ENCODE measurements around the gene ATP9A. TPM values are rescaled to one million over a fixed set of nuclear protein-coding genes. Genes with fewer than 3 reads are reported as not detected.
"Not testable (repeated sequence)": the region's sequence is repeated elsewhere in the genome, so short reads cannot be mapped to it uniquely, and the experiment has no call there.

ATP9A gene
- total RNA-seq, 2 experiments from 2014 or later: 1.0 to 1.2 TPM

DNA sequence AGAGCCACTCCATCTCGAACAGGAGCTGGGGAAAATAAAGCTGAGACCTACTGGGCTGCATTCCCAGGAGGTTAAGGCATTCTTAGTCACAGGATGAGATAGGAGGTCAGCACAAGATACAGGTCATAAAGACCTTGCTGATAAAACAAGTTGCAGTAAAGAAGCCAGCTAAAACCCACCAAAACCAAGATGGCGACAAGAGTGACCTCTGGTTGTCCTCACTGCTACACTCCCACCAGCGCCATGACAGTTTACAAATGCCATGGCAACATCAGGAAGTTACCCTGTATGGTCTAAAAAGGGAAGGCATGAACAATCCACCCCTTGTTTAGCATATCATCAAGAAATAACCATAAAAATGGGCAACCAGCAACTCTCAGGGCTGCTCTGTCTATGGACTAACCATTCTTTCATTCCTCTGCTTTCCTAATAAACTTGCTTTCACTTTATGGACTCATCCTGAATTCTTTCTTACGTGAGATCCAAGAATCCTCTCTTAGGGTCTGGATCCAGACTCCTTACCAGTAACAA, 10.1 kb upstream of the ATP9A start:
- POLR2A ChIA-PET: not testable (repeated sequence)

DNA sequence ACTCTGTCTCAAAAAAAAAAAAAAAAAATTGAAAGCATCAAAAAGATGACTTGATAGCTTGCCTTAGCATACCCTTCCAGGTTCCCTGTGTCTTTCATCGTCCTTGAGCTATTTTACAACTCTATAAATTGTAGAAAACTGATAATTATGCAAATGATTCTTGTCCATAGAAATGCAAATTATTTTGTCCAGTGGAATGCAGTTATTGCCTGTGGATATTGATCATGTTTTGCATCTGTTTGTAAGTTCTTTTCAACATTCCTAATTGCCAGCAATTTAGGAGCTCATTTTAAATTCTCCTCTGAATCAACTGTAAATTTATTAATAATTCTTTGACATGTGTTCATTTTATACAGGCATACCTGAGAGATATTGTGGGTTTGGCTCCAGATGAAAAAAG, 7.1 kb upstream of the ATP9A start:
- Mint-ChIP-seq H3K36me3 (ENCODE audit: low read depth) (no peaks in the 10 kb centered on the region), H3K4me3 (no peak overlapping the region), H3K9me3 (no peaks in the 10 kb centered on the region), H3K4me1 (no peaks in the 10 kb centered on the region), H3K27ac (no peak overlapping the region), H3K27me3 (peaks cover 5% of the 10 kb centered on the region)
- DNase-seq: no peak
- ChIA-PET POLR2A (no interaction called here), CTCF (interaction anchor here (0.7 to 0.8 kb wide), 2 partner anchors 310 to 541 kb away, joined by 3 read pairs; no protein-coding TSS in a partner anchor)

More for the DNA sequence above, 10.1 kb upstream of the ATP9A start:
- DNase-seq; H3K4me1 Mint-ChIP-seq; CTCF ChIA-PET; H3K4me3 Mint-ChIP-seq; H3K27ac Mint-ChIP-seq; H3K9me3 Mint-ChIP-seq; H3K36me3 Mint-ChIP-seq (ENCODE audit: low read depth): not testable (repeated sequence)
- peaks cover 10% of the 10 kb centered on the region for H3K27me3 Mint-ChIP-seq

DNA sequence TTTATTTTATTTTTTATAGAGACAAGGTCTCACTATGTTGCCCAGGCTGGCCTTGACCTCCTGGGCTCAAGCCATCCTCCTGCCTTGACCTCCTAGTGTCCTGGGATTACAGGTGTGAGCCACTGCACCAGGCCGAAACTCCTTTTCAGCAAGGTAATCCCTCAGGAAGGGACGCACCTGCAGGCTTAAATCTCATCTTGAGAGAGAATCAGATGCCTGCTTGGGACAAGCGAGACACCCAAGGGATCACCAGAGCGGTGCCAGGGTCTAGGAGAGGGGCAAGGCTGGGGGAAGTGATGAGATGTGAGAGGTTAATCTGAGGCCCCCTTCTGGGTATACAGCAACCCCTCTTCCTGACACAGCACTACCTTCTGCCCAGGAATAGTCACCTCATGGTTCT, 4.0 kb upstream of the ATP9A start:
- H3K4me3 Mint-ChIP-seq: no peak overlapping the region
- DNase-seq: no peak
- peaks cover 12% of the 10 kb centered on the region for H3K4me1 Mint-ChIP-seq
- ChIA-PET POLR2A (no interaction called here), CTCF (no interaction called here)
- H3K27me3 Mint-ChIP-seq: peaks cover 25% of the 10 kb centered on the region
- H3K27ac Mint-ChIP-seq: no peak overlapping the region
- peaks cover 7% of the 10 kb centered on the region for H3K36me3 Mint-ChIP-seq (ENCODE audit: low read depth)
- H3K9me3 Mint-ChIP-seq: no peaks in the 10 kb centered on the region

DNA sequence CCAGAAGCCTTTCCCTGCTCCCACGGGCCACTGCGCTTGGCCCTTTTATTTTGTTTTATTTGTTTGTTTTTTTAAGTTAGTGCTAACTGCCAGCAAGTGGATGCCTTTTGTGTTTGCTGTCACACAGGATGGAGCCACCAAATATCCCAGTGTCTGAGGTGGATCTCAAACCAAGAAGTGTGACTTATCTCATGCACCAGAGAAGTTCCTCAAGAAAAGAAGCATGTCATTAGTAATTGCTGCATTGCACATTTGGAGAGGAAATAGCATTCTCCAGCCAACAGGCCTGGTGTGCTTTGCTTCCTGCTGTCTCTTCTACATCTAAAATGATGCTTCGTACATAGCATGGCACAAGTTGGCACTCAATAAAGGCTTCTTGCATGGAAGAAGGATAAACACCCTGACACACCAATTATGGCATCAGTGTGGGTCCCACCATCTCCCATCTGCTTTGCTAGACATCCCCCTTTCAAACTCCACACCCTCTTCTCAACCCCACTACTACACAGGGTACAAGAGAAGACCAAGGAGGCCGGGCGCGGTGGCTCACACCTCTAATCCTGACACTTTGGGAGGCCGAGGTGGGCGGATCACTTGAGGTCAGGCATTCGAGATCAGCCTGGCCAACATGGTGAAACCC, 1.9 kb upstream of the ATP9A start:
- H3K36me3 Mint-ChIP-seq (ENCODE audit: low read depth): peaks cover 7% of the 10 kb centered on the region
- no peak overlapping the region for H3K27ac Mint-ChIP-seq
- no peak overlapping the region for H3K4me3 Mint-ChIP-seq
- H3K27me3 Mint-ChIP-seq: peaks cover 33% of the 10 kb centered on the region
- ChIA-PET POLR2A (interaction anchor here (0.7 kb wide), 1 partner anchor 122 kb away, joined by 3 read pairs; no protein-coding TSS in a partner anchor), CTCF (no interaction called here)
- peaks cover 17% of the 10 kb centered on the region for H3K4me1 Mint-ChIP-seq
- DNase-seq: no peak
- H3K9me3 Mint-ChIP-seq: no peaks in the 10 kb centered on the region

DNA sequence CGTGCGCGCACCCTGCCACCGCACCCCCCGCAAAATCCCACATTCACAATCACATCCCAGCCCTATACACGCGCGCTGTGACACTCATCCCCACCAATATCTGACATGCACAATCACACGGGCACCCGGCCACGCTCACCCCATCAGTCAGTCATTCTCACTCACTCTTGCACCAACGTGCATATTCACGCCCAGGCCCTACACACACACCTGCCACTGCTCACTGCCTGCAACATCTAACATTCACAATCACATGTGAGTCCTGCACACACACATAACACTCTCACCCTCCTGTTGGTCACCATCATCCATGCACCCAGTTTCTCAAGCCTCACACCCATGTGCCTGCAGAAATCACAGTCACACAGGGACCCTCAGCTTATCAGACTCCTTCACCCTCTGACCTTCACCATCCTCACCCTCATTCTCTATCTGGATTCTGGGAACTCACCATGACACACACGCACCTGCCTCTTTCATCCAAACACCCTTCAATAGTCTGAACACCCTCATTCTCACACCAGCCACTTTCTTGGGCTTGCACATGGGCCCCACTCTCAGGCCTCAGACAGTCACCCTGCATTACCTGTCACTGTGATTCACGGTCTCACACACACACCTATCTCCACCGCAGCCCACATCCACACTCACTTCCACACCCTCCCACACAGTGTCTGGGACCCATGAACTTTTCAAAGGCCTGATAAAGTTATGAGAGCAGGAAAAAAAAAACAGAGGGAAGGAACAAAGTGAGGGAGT, 748 bp upstream of the ATP9A start:
- H3K27me3 Mint-ChIP-seq: peaks cover 41% of the 10 kb centered on the region
- H3K36me3 Mint-ChIP-seq (ENCODE audit: low read depth): peaks cover 7% of the 10 kb centered on the region
- H3K4me1 Mint-ChIP-seq: peaks cover 17% of the 10 kb centered on the region
- H3K9me3 Mint-ChIP-seq: no peaks in the 10 kb centered on the region
- CTCF ChIA-PET: no interaction called here
- POLR2A ChIA-PET: interaction anchor here (0.7 kb wide), 1 partner anchor 121 kb away, joined by 3 read pairs; no protein-coding TSS in a partner anchor
- no peak overlapping the region for H3K27ac Mint-ChIP-seq
- DNase-seq: no peak
- peak overlapping the region; percentile 58 for H3K4me3 Mint-ChIP-seq

DNA sequence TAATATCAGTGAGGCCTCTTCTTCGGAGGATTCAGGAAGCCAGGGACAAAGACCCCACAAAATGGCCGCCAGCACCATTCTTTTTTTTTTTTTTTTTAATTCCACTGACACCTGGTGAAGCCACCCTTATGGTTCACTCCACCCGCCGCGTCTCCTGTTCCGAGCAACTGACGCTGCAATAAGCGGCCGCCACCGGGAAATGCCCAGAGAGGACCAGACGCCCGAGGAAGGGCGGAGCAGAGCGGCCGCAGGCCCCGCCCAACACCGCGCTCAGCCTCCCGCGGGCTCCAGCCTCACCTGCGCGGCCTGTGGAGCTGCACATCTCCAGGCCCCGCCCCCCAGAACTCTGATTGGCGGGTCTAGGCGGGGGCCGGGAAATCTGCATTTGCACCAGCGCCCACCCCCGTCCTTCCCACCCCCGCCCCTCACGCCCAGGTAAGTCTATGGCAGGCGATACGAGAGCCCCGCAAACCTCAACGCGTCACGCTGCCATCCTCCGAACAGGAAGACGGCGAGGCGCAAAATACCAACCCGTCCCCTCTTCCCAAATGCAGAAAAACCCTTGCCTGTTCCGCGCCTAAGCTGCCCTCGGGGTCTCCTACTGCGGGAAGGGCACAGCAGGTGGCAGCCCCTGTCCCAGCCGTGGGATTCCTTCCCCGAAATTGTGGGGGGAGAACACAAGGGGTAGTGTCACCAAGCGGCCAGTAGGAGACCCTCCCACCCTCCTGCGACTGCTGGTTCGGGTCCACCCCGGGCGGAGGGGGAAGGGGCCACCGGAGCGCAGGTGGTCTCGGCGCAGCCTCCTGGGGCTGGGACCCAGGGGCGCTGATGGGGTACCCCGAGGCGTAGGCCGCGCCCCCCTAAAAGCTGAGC, 960 bp downstream of the ATP9A start:
- ChIA-PET CTCF (no interaction called here), POLR2A (no interaction called here)
- Mint-ChIP-seq H3K9me3 (no peaks in the 10 kb centered on the region), H3K27ac (no peak overlapping the region), H3K4me3 (peak overlapping the region; percentile 56), H3K27me3 (peaks cover 41% of the 10 kb centered on the region), H3K4me1 (peaks cover 17% of the 10 kb centered on the region), H3K36me3 (ENCODE audit: low read depth) (peaks cover 7% of the 10 kb centered on the region)
- peak; percentile 58 for DNase-seq

DNA sequence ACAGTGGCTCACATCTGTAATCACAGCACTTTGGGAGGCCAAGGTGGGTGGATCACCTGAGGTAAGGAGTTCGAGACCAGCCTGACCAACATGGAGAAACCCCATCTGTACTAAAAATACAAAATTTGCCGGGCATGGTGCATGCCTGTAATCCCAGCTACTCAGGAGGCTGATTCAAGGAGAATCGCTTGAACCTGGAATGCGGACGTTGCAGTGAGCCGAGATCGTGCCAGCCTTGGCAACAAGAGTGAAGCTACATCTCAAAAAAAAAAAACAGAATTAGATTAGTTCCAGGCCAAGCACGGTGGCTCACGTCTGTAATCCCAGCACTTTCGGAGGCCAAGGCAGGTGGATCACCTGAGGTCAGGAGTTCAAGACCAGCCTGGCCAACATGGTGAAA, 2.8 kb downstream of the ATP9A start:
- Mint-ChIP-seq H3K4me1 (peaks cover 17% of the 10 kb centered on the region), H3K27me3 (peaks cover 43% of the 10 kb centered on the region)
- H3K9me3 Mint-ChIP-seq; H3K27ac Mint-ChIP-seq; H3K4me3 Mint-ChIP-seq; H3K36me3 Mint-ChIP-seq (ENCODE audit: low read depth); DNase-seq; POLR2A ChIA-PET: not testable (repeated sequence)
- CTCF ChIA-PET: interaction anchor here (1.6 kb wide), 1 partner anchor 65 kb away, joined by 3 read pairs; no protein-coding TSS in a partner anchor

DNA sequence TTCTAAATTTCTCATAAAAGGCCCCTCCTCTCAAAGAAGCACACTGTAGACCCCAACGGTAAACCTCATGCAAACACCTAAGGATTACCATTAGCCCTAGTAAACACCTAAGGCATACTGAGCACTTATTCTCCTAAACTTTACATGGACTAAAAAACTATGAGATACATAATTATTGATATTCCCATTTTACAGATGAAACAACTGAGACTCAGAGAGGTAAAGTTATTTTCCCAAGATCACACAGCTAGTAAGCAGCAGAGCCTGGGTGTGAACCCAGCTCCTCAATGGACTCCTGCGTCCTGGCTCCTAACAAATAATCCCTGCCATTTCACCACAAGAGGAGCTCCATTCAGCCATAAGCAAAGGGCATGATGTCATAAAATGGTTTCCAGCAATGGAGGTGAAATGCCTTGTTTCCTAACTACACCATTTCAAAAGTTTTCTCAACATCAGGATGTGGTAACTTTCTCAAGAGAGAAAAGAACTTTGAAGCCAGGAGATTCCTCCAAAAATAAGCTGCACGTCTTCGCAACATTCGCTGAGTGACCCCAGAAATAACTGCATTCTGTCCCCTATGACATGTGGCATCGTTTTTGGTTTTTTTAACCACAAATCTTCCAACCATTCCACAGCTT, 4.1 kb downstream of the ATP9A start:
- ChIA-PET POLR2A (no interaction called here), CTCF (interaction anchor here (1.6 kb wide), 1 partner anchor 63 kb away, joined by 3 read pairs; no protein-coding TSS in a partner anchor)
- Mint-ChIP-seq H3K36me3 (ENCODE audit: low read depth) (peaks cover 5% of the 10 kb centered on the region), H3K4me3 (no peak overlapping the region), H3K4me1 (peaks cover 14% of the 10 kb centered on the region), H3K27ac (no peak overlapping the region), H3K27me3 (peaks cover 31% of the 10 kb centered on the region), H3K9me3 (no peaks in the 10 kb centered on the region)
- no peak for DNase-seq

DNA sequence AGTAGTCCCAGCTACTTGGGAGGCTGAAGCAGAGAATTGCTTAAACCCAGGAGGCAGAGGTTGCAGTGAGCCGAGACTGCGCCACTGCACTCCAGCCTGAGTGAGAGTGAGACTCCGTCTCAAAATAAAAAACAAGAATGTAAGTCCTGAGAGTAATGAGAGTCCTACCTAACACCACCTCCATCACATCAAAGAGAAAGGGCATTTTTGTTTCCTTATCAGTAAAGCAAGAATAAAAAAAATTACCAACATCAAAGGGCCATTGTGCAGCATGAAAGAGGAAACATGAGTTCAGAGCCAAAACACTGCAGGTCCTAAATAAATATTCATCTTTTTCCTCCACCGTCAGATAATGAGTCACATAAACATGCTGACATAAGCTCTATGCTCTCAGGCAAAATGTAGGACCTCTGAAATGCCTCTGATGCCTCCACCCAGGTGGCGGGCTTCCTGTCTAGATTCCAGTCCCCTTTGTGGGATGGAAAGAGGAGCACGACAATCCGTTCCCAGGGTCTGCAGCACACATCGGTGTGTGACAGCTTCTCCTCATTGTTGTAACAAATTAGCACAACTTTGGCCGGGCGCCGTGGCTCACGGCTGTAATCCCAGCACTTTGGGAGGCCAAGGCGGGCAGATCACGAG, 7.2 kb downstream of the ATP9A start:
- H3K4me1 Mint-ChIP-seq: peaks cover 1% of the 10 kb centered on the region
- H3K36me3 Mint-ChIP-seq (ENCODE audit: low read depth): no peaks in the 10 kb centered on the region
- ChIA-PET CTCF (no interaction called here), POLR2A (no interaction called here)
- no peaks in the 10 kb centered on the region for H3K9me3 Mint-ChIP-seq
- DNase-seq: no peak
- H3K27ac Mint-ChIP-seq: no peak overlapping the region
- no peak overlapping the region for H3K4me3 Mint-ChIP-seq
- peaks cover 14% of the 10 kb centered on the region for H3K27me3 Mint-ChIP-seq

DNA sequence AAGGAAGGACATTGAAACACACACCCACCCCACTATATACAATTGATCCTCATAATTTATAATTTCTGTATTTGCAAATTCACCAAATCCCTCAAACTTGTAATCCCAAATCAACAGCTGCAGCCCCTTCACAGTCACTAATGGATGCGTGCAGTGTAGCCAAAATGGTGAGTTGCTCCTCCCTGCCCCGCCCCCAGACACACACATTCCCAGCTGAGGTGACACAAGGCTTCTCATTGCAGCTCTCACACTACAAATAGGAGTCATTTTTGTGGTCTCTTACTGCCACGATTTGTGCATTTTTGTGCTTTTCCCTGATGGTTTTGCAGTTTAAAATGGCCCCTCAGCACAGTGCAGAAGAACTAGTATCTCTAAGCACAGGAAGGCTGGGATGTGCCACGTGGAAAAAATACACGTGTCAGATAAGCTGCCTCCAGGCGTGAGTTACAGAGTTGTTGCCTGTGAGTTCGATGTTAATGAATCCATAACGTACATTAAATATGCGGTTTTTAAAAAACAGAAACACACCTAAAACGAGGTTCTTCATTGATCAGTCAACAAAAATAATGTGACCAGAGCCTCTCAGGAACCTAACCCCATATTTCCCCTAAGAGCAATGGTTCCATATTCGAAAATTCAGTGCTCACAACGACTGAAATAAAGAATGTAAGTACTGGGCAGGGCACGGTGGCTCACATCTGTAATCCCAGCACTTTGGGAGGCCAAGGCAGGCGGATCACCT, 8.2 kb downstream of the ATP9A start:
- POLR2A ChIA-PET: no interaction called here
- H3K36me3 Mint-ChIP-seq (ENCODE audit: low read depth): no peaks in the 10 kb centered on the region
- no peak overlapping the region for H3K4me3 Mint-ChIP-seq
- no peak overlapping the region for H3K27ac Mint-ChIP-seq
- H3K27me3 Mint-ChIP-seq: peaks cover 10% of the 10 kb centered on the region
- H3K4me1 Mint-ChIP-seq: peaks cover 1% of the 10 kb centered on the region
- DNase-seq: no peak
- H3K9me3 Mint-ChIP-seq: no peaks in the 10 kb centered on the region
- CTCF ChIA-PET: no interaction called here

DNA sequence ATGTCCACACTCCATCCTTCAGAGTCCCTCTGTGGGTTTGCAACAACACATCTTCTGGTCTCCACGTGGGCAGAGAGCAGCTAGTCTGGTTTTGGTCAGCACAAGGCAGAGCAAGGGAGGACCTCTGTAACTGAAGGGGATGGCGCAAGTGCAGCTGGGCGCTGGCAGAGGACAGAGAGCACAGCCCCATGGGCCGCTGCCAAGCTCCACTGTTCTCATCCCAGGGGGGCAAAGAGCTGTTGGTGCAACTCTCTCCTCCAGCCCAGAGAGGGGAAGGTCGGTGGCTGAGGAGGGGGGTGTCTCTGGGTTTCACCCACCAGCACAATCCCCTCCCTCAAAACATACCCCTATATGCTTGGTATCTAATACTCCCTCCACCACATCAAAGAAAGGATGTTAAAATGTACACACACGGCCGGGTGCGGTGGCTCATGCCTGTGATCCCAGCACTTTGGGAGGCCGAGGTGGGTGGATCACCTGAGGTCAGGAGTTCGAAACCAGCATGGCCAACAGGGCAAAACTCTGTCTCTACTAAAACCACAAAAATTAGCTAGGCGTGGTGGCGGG, 9.1 kb downstream of the ATP9A start:
- Mint-ChIP-seq H3K4me3 (no peak overlapping the region), H3K4me1 (peaks cover 1% of the 10 kb centered on the region), H3K9me3 (no peaks in the 10 kb centered on the region), H3K27ac (no peak overlapping the region), H3K27me3 (peaks cover 6% of the 10 kb centered on the region), H3K36me3 (ENCODE audit: low read depth) (no peaks in the 10 kb centered on the region)
- DNase-seq: no peak
- POLR2A ChIA-PET: no interaction called here
- CTCF ChIA-PET: no interaction called here

DNA sequence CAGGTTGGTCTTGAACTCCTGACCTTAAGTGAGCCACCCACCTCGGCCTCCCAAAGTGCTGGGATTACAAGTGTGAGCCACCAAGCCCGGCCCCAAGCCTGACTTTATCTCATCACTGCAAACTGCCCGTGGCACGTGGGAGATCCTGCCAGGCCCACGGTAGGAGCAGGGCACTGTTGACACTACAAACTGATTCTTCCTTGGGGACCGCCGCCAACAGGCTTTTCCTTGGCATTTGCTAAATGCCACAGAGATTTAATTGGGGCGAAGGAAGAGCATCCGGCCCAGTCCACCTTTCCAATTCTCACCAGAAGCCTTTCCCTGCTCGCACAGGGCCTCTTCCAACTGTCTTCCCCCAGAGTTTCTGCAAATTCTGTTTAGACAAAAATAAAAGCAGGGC, 11.0 kb downstream of the ATP9A start:
- ChIA-PET CTCF (no interaction called here), POLR2A (no interaction called here)
- no peaks in the 10 kb centered on the region for H3K36me3 Mint-ChIP-seq (ENCODE audit: low read depth)
- H3K4me1 Mint-ChIP-seq: peaks cover 1% of the 10 kb centered on the region
- no peak overlapping the region for H3K4me3 Mint-ChIP-seq
- H3K27ac Mint-ChIP-seq: no peak overlapping the region
- H3K27me3 Mint-ChIP-seq: peaks cover 3% of the 10 kb centered on the region
- no peak for DNase-seq
- H3K9me3 Mint-ChIP-seq: no peaks in the 10 kb centered on the region
